Hepatocyte (in vitro differentiated cells): ENCODE measurements around the gene WDR48.

Experiments
- EZH2 ChIP-seq: fragments of 200-600 bp; sonication (generic); IDR thresholded peaks from 2 replicates; pipeline ENCODE4 v1.6.1; 2016; ENCODE audit warnings: antibody characterized with exemption, mild to moderate bottlenecking, borderline replicate concordance
- EZH2phosphoT487 ChIP-seq: fragments of 200-600 bp; sonication (generic); IDR thresholded peaks from one replicate; pipeline ENCODE4 v1.6.1; 2018; ENCODE audit warnings: antibody characterized with exemption, mild to moderate bottlenecking, low read depth, moderate library complexity; ENCODE audit not compliant: unreplicated experiment, severe bottlenecking
- TF ChIP-seq, protein P1 (sequence below): fragments of 200-600 bp; sonication (generic); IDR thresholded peaks from 2 replicates; pipeline ENCODE4 v1.5.1; 2016; ENCODE audit warnings: antibody characterized with exemption, mild to moderate bottlenecking; ENCODE audit not compliant: poor library complexity

DNA sequence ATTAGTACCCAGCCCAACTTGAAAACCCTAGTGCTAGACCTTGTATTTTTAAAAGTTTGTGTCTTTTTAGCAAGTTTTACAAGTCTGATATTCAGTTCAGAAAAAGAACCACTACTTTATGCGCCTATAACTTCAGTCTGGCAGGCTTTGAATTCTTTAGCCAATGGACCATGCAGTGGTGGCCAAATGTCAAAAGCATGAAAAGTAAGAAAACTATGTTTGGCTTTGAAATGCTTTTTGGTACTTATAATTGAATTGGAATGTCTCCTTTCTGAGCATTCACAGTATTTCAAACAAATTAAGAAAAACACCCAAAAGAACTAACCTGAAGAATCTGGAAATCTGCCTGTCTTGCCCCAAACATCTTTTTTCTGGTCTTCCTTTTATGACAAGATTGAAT, 12.8 kb downstream of the WDR48 start:
- TF ChIP-seq, protein P1, sequence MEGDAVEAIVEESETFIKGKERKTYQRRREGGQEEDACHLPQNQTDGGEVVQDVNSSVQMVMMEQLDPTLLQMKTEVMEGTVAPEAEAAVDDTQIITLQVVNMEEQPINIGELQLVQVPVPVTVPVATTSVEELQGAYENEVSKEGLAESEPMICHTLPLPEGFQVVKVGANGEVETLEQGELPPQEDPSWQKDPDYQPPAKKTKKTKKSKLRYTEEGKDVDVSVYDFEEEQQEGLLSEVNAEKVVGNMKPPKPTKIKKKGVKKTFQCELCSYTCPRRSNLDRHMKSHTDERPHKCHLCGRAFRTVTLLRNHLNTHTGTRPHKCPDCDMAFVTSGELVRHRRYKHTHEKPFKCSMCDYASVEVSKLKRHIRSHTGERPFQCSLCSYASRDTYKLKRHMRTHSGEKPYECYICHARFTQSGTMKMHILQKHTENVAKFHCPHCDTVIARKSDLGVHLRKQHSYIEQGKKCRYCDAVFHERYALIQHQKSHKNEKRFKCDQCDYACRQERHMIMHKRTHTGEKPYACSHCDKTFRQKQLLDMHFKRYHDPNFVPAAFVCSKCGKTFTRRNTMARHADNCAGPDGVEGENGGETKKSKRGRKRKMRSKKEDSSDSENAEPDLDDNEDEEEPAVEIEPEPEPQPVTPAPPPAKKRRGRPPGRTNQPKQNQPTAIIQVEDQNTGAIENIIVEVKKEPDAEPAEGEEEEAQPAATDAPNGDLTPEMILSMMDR, result no peak
- TF ChIP-seq EZH2phosphoT487 (no peak), EZH2 (no peak)
